ENCODE data around the gene ME2. TPM values are rescaled to one million over a fixed set of nuclear protein-coding genes. Genes with fewer than 3 reads are reported as not detected.

Gene ME2
- total and polyA plus RNA-seq, 2 of the 8 experiments (the other 6 are each of a cell fraction or from before 2014, with no cell fraction given) = 54.7 to 66.9 TPM

DNA sequence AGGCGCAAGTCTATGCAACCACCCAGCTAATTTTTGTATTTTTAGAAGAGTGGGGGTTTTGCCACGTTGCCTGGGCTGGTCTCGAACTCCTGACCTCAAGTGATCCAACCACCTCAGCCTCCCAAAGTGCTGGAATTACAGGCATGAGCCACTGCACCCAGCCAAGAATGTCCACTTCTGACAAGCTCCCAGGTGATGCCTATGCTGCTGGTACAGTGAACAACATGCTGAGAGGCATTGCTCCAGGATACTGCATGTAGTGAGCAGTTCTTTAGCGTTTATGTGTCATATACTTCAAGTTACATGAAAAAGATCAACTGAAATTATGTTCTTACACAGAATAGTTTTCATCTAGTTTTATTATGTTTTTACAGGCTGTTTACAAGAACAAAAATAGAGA lies 71.7 kb downstream of the ME2 start:
- Histone ChIP-seq H3K9ac (replicated peaks in 1 of 4; ENCODE audit: extremely low read depth in 1 of 4, low read depth in 3 of 4, low read length in 3 of 4) (no peak overlapping the region), H3K27ac (ENCODE audit: low read depth, low read length) (no peak overlapping the region), H2BK120ac (replicated peaks; ENCODE audit: low read depth, low read length) (no peak overlapping the region), H3K27me3 (replicated peaks in 1 of 4; ENCODE audit: control insufficient read depth in 3 of 4, extremely low read depth in 1 of 4, insufficient read depth in 3 of 4, low read length in 3 of 4) (no peaks in the 10 kb centered on the region), H2AFZ (ENCODE audit: low read length) (no peak overlapping the region), H3K4me3 (ENCODE audit: extremely low read depth in 1 of 4, insufficient read depth in 2 of 4, low read depth in 3 of 4, low read length in 4 of 4) (no peak overlapping the region), H3K14ac (ENCODE audit: insufficient read length) (no peak overlapping the region), H3K4me2 (ENCODE audit: insufficient read depth in 1 of 2, low read depth in 2 of 2, low read length in 2 of 2) (no peak overlapping the region), H3K4ac (replicated peaks; ENCODE audit: insufficient read length, low read depth, low read length) (no peak overlapping the region), H2BK15ac (ENCODE audit: low read length) (no peak overlapping the region), H4K91ac (replicated peaks; ENCODE audit: insufficient read length, low read length) (no peak overlapping the region), H2AK5ac (ENCODE audit: low read depth, low read length) (no peak overlapping the region), H3K23me2 (ENCODE audit: low read depth, low read length) (no peaks in the 10 kb centered on the region), H3K4me1 (replicated peaks in 1 of 4; ENCODE audit: control insufficient read depth in 3 of 4, insufficient read depth in 4 of 4, low read length in 3 of 4) (peaks cover 0 to 2% (median 0%) of the 10 kb centered on the region in 4 experiments; a peak in 2 of 7 replicates), H4K20me1 (replicated peaks in 1 of 2; ENCODE audit: control insufficient read depth in 1 of 2, insufficient read depth in 2 of 2, low read length in 2 of 2) (no peaks in the 10 kb centered on the region), H2BK5ac (ENCODE audit: low read depth, low read length) (no peak overlapping the region), H4K8ac (ENCODE audit: extremely low read depth, insufficient read depth, low read length) (no peak overlapping the region), H3K9me3 (ENCODE audit: insufficient read depth in 2 of 2, low read depth in 1 of 2, low read length in 1 of 2) (no peaks in the 10 kb centered on the region), H3K18ac (ENCODE audit: extremely low read depth, low read length) (no peak overlapping the region), H2BK20ac (ENCODE audit: low read length) (no peak overlapping the region), H4K5ac (ENCODE audit: insufficient read length, low read depth, low read length) (no peak overlapping the region), H2BK12ac (ENCODE audit: low read depth, low read length) (no peak overlapping the region), H3K23ac (ENCODE audit: insufficient read length) (no peak overlapping the region), H3K79me2 (ENCODE audit: control insufficient read depth in 1 of 2, insufficient read depth in 2 of 2, low read length in 2 of 2) (no peaks in the 10 kb centered on the region), H3K79me1 (ENCODE audit: low read depth, low read length) (no peaks in the 10 kb centered on the region), H3K36me3 (ENCODE audit: control insufficient read depth in 2 of 4, insufficient read depth in 4 of 4, low read length in 3 of 4) (peaks cover 0 to 8% (median 0%) of the 10 kb centered on the region in 4 experiments; a peak in 4 of 8 replicates), H3K56ac (replicated peaks; ENCODE audit: insufficient read length, low read depth, low read length) (no peak overlapping the region)
- POLR2A ChIA-PET (ENCODE audit: partially characterized antibody) = interaction anchor here (1.2 to 1.4 kb wide), 2 partner anchors 18 to 78 kb away, joined by 3 to 5 read pairs; partner anchors contain the start of gene ELAC1
- DNase-seq (ENCODE audit: low read depth in 1 of 2, low spot score in 2 of 2) (no peak), FAIRE-seq (no peak)
- TF ChIP-seq BRCA1 (IDR thresholded peaks at IDR 0.05; ENCODE audit: low read depth, low read length) = no peak
- no peak for TF ChIP-seq EP300 (IDR thresholded peaks at IDR 0.05; ENCODE audit: borderline replicate concordance in 1 of 2, low read depth in 2 of 2, low read length in 2 of 2)
- TF ChIP-seq, protein P1, sequence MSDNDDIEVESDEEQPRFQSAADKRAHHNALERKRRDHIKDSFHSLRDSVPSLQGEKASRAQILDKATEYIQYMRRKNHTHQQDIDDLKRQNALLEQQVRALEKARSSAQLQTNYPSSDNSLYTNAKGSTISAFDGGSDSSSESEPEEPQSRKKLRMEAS (IDR thresholded peaks at IDR 0.05) = no peak
- no peak for TF ChIP-seq RXRA (IDR thresholded peaks at IDR 0.05; ENCODE audit: insufficient read depth, low read depth, low read length)
- TF ChIP-seq NRF1 (IDR thresholded peaks at IDR 0.05; ENCODE audit: low read depth, low read length) = no peak
- TF ChIP-seq GTF2F1 (IDR thresholded peaks at IDR 0.05; ENCODE audit: borderline replicate concordance, low read depth, low read length) = no peak
- TF ChIP-seq, protein P2, sequence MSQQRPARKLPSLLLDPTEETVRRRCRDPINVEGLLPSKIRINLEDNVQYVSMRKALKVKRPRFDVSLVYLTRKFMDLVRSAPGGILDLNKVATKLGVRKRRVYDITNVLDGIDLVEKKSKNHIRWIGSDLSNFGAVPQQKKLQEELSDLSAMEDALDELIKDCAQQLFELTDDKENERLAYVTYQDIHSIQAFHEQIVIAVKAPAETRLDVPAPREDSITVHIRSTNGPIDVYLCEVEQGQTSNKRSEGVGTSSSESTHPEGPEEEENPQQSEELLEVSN (IDR thresholded peaks at IDR 0.05) = no peak
- 88% methylated on average over 4 of the region's 4 CpGs; no CpG with 5 or more reads in 1 of the 2 experiments for WGBS, 2 experiments (ENCODE audit: extremely low coverage in 1 of 2, insufficient coverage in 1 of 2, insufficient read length in 1 of 2, insufficient replicate concordance in 2 of 2, low coverage in 1 of 2, low lambda C conversion rate in 2 of 2, missing lambda C conversion rate in 1 of 2)
- CTCF ChIA-PET (ENCODE audit: partially characterized antibody) = no interaction called here

Measured in H1 (cell line).